ENCODE measurements around the gene MAN1C1. TPM values are rescaled to one million over a fixed set of nuclear protein-coding genes. Genes with fewer than 3 reads are reported as not detected.

The MAN1C1 gene
- total RNA-seq, 1 donor from 2014 or later, result 9.1 TPM

DNA sequence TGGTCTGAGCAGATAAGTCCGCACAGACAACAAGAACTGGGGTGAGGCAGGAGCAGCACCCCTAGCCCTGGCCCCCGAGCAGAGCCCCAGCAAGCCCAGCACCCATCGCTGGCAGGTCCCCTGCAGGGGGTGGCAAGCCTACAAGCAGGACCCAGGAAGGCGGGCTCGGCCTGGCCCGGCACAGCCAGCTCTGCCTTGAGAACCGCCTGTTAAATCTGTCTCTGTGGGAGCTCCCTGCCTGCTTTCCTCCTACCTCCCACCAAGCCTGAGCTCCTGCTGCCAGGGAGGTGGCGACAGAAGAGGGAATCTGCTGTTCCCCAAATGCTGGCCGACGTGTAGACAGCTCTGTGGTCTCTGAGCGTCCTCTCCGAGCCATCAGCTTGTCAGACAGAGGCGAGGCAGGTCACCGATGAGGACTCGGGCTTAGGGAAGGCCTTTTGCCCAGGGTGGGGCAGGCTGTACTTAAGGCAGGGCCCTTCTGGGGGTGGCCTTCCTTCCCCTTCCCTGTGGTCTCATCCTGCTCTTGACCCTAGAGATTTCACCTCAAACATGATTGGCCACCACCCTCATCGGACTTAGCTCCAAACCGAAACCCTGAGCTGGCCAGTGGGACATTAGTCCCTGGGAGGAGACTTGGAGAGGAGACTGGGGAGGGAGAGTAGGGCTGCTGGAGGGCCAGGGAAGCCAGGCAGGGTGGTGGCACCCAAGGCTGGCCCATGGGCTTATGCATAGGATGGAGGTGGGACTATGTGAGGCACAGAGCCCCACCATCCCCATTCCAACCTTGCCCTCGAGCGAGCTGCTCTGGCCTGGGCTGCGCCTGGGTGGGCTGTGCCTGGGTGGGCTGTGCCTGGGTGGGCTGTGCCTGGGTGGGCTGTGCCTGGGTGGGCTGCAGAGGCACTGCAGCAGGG lies 191.1 kb downstream of the MAN1C1 start:
- DNase-seq (ENCODE audit: extremely low spot score, unreplicated experiment), result no peak
- Mint-ChIP-seq H3K4me3 (no peak overlapping the region), H3K27ac (no peak overlapping the region)

DNA sequence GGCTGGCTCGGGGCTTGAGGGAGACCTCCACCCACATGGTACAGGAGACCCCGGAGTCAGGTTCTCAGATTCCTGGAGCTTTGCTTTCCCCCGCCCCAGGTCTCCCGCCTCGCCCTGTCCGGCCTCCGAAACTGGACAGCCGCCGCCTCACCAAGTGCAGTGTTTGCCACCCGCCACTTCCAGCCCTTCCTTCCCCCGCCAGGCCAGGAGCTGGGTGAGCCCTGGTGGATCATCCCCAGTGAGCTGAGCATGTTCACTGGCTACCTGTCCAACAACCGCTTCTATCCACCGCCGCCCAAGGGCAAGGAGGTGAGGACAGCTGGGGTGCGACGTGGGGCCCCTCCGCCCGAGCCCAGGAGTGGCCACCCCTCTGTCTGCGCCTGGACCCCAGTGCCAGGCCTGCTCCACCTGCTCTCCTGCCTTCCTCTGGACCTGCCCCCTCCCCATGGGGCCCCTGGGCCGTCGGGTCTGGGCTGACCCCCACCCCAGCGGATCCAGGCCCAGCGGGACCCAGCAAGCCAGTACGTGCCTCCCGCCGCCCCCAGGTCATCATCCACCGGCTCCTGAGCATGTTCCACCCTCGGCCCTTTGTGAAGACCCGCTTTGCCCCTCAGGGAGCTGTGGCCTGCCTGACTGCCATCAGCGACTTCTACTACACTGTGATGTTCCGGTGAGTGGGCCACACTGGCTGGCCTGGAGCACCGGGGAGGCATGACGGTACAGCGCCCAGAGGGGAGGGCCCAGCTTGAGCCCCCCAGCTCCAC lies 192.1 kb downstream of the MAN1C1 start:
- DNase-seq (ENCODE audit: extremely low spot score, unreplicated experiment), result no peak
- Mint-ChIP-seq H3K4me3 (no peak overlapping the region), H3K4me1 (ENCODE audit: unreplicated experiment) (peaks cover 12% of the 10 kb centered on the region), H3K27me3 (no peaks in the 10 kb centered on the region), H3K9me3 (no peaks in the 10 kb centered on the region), H3K27ac (no peak overlapping the region), H3K36me3 (peaks cover 5% of the 10 kb centered on the region)
- TF ChIP-seq, protein P1, sequence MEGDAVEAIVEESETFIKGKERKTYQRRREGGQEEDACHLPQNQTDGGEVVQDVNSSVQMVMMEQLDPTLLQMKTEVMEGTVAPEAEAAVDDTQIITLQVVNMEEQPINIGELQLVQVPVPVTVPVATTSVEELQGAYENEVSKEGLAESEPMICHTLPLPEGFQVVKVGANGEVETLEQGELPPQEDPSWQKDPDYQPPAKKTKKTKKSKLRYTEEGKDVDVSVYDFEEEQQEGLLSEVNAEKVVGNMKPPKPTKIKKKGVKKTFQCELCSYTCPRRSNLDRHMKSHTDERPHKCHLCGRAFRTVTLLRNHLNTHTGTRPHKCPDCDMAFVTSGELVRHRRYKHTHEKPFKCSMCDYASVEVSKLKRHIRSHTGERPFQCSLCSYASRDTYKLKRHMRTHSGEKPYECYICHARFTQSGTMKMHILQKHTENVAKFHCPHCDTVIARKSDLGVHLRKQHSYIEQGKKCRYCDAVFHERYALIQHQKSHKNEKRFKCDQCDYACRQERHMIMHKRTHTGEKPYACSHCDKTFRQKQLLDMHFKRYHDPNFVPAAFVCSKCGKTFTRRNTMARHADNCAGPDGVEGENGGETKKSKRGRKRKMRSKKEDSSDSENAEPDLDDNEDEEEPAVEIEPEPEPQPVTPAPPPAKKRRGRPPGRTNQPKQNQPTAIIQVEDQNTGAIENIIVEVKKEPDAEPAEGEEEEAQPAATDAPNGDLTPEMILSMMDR (conservative IDR thresholded peaks at IDR 0.05), result no peak

More for the DNA sequence above, 191.1 kb downstream of the MAN1C1 start:
- peaks cover 5% of the 10 kb centered on the region for H3K36me3 Mint-ChIP-seq
- peaks cover 18% of the 10 kb centered on the region for H3K4me1 Mint-ChIP-seq (ENCODE audit: unreplicated experiment)
- H3K27me3 Mint-ChIP-seq, result no peaks in the 10 kb centered on the region
- TF ChIP-seq, protein P1 (conservative IDR thresholded peaks at IDR 0.05), result no peak
- no peaks in the 10 kb centered on the region for H3K9me3 Mint-ChIP-seq

DNA sequence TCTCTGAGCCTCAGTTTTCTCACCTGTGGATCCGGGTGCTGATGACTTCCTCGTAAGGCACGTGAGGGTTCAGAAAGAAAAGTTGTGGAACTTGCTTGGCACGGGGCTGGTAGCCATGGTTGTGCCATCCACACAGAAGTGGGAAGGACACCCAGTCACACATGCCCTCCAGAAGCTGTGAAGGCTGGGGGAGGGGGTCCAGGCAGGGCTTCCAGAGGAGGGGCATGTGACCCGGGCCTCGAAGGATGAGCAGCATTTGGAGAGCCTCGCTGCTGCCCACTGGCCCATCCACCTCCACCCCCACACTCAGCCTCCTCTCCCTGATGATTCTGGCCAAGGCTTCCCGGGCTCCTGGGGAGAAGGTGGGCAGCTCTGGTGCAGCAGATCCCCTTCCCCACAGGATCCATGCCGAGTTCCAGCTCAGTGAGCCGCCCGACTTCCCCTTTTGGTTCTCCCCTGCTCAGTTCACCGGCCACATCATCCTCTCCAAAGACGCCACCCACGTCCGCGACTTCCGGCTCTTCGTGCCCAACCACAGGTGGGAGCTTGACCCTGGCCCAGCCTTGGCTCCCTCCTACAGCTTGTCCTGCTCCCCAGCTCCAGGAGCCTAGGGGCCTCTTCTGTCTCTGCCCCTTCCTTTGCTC lies 192.8 kb downstream of the MAN1C1 start:
- H3K4me3 Mint-ChIP-seq, result no peak overlapping the region
- TF ChIP-seq, protein P1 (conservative IDR thresholded peaks at IDR 0.05), result no peak
- peaks cover 5% of the 10 kb centered on the region for H3K36me3 Mint-ChIP-seq
- no peak overlapping the region for H3K27ac Mint-ChIP-seq
- no peak for DNase-seq (ENCODE audit: extremely low spot score, unreplicated experiment)
- H3K27me3 Mint-ChIP-seq, result no peaks in the 10 kb centered on the region
- peaks cover 7% of the 10 kb centered on the region for H3K4me1 Mint-ChIP-seq (ENCODE audit: unreplicated experiment)
- H3K9me3 Mint-ChIP-seq, result no peaks in the 10 kb centered on the region

DNA sequence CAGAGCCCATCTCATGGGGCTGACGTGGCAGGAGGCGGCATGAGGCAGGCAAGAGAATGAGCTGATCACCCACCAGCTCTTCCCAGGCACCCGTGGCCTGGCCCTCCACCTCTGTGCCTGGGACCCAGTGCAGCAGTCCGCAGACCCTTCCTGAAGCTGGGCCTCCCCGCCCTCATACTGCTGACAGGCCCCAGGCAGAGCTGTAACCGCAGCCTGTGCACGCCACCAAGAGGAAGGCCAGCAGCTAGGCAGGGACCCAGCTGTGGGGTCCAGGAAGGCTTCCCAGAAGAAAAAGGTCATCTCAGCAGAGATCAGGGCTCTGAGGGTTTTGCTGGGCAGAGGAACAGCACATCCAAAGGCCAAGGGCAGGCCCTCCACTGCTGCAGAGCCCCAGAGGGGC lies 193.3 kb downstream of the MAN1C1 start:
- Mint-ChIP-seq H3K27me3 (no peaks in the 10 kb centered on the region), H3K27ac (no peak overlapping the region), H3K9me3 (no peaks in the 10 kb centered on the region), H3K4me1 (ENCODE audit: unreplicated experiment) (peaks cover 4% of the 10 kb centered on the region), H3K4me3 (no peak overlapping the region), H3K36me3 (peaks cover 5% of the 10 kb centered on the region)
- DNase-seq (ENCODE audit: extremely low spot score, unreplicated experiment), result no peak
- TF ChIP-seq, protein P1 (conservative IDR thresholded peaks at IDR 0.05), result no peak

All from type B pancreatic cell (in vitro differentiated cells).